HG03571 (cell line): ENCODE measurements around the gene ORMDL3.
"Not testable (repeated sequence)": the region's sequence is repeated elsewhere in the genome, so short reads cannot be mapped to it uniquely, and the experiment has no call there.

ENCODE experiments used
- ATAC-seq: cut with Tn5 transposase; IDR thresholded peaks from one replicate; pipeline ENCODE4 v1.9.1; 2021; ENCODE audit not compliant: unreplicated experiment

ORMDL3 gene

GRCh38 chr17:39925282-39926134, 1.9 kb downstream of the ORMDL3 start:
- no peak for ATAC-seq

GRCh38 chr17:39924691-39925055, 2.7 kb downstream of the ORMDL3 start:
- ATAC-seq, result no peak

- ATAC-seq, result no peak
These were observed 3.3 kb downstream of the ORMDL3 start for GRCh38 chr17:39923836-39924690.

GRCh38 chr17:39923230-39923629, 4.2 kb downstream of the ORMDL3 start:
- no peak for ATAC-seq

- ATAC-seq, result no peak
These were observed 5.4 kb downstream of the ORMDL3 start for GRCh38 chr17:39922006-39922405.

GRCh38 chr17:39921323-39921722, 6.1 kb downstream of the ORMDL3 start:
- ATAC-seq, result no peak

- ATAC-seq, result no peak
These were observed 6.9 kb downstream of the ORMDL3 start for GRCh38 chr17:39920218-39921210.

GRCh38 chr17:39919087-39919683, 8.2 kb downstream of the ORMDL3 start:
- ATAC-seq, result no peak

GRCh38 chr17:39916918-39917317, 10.5 kb downstream of the ORMDL3 start:
- ATAC-seq, result no peak

GRCh38 chr17:39915559-39915958, 11.8 kb downstream of the ORMDL3 start:
- ATAC-seq, result no peak

GRCh38 chr17:39913989-39914388, 13.4 kb downstream of the ORMDL3 start:
- no peak for ATAC-seq

GRCh38 chr17:39908789-39909352, 18.5 kb downstream of the ORMDL3 start:
- no peak for ATAC-seq

- ATAC-seq, result no peak
These were observed 22.5 kb downstream of the ORMDL3 start for GRCh38 chr17:39904990-39905288.

- no peak for ATAC-seq
These were observed 24.1 kb downstream of the ORMDL3 start for GRCh38 chr17:39903158-39903884.

- not testable (repeated sequence) for ATAC-seq
These were observed 25.4 kb downstream of the ORMDL3 start for GRCh38 chr17:39902027-39902426.

- no peak for ATAC-seq
These were observed 28.2 kb downstream of the ORMDL3 start for GRCh38 chr17:39899215-39899614.

GRCh38 chr17:39898088-39898487, 29.3 kb downstream of the ORMDL3 start:
- no peak for ATAC-seq

GRCh38 chr17:39894681-39895376, 32.6 kb downstream of the ORMDL3 start:
- ATAC-seq, result no peak

GRCh38 chr17:39889200-39889599, 38.2 kb downstream of the ORMDL3 start:
- no peak for ATAC-seq
